ENCODE results near the gene UBR2.

The UBR2 gene

GRCh38 chr6:42708096-42708495, 144.3 kb downstream of the UBR2 start:
- TF ChIP-seq REST (IDR thresholded peaks at IDR 0.05; ENCODE audit: insufficient read depth in 1 of 2, low read depth in 2 of 2, low read length in 2 of 2), result no peak
- TF ChIP-seq TAF1 (IDR thresholded peaks at IDR 0.05; ENCODE audit: borderline replicate concordance, insufficient read depth, low read length), result no peak
- TF ChIP-seq FOXP2 (optimal IDR thresholded peaks at IDR 0.05; ENCODE audit: borderline replicate concordance, extremely low read depth, extremely low read length, insufficient read depth), result no peak
- no peak for TF ChIP-seq POLR2AphosphoS5 (IDR thresholded peaks at IDR 0.05; ENCODE audit: low read depth, low read length)
- TF ChIP-seq SIN3A (IDR thresholded peaks at IDR 0.05; ENCODE audit: borderline replicate concordance, insufficient read depth, low read length), result no peak

GRCh38 chr6:42709871-42710270, 146.0 kb downstream of the UBR2 start:
- TF ChIP-seq REST (IDR thresholded peaks at IDR 0.05; ENCODE audit: insufficient read depth in 1 of 2, low read depth in 2 of 2, low read length in 2 of 2), result no peak
- no peak for TF ChIP-seq FOXP2 (optimal IDR thresholded peaks at IDR 0.05; ENCODE audit: borderline replicate concordance, extremely low read depth, extremely low read length, insufficient read depth)
- TF ChIP-seq SIN3A (IDR thresholded peaks at IDR 0.05; ENCODE audit: borderline replicate concordance, insufficient read depth, low read length), result no peak
- no peak for TF ChIP-seq POLR2AphosphoS5 (IDR thresholded peaks at IDR 0.05; ENCODE audit: low read depth, low read length)
- TF ChIP-seq TAF1 (IDR thresholded peaks at IDR 0.05; ENCODE audit: borderline replicate concordance, insufficient read depth, low read length), result no peak

GRCh38 chr6:42710316-42710715, 146.5 kb downstream of the UBR2 start:
- TF ChIP-seq SIN3A (IDR thresholded peaks at IDR 0.05; ENCODE audit: borderline replicate concordance, insufficient read depth, low read length) (no peak), REST (IDR thresholded peaks at IDR 0.05; ENCODE audit: insufficient read depth in 1 of 2, low read depth in 2 of 2, low read length in 2 of 2) (no peak), FOXP2 (optimal IDR thresholded peaks at IDR 0.05; ENCODE audit: borderline replicate concordance, extremely low read depth, extremely low read length, insufficient read depth) (no peak), POLR2AphosphoS5 (IDR thresholded peaks at IDR 0.05; ENCODE audit: low read depth, low read length) (no peak), TAF1 (IDR thresholded peaks at IDR 0.05; ENCODE audit: borderline replicate concordance, insufficient read depth, low read length) (no peak)

GRCh38 chr6:42711930-42712329, 148.1 kb downstream of the UBR2 start:
- TF ChIP-seq POLR2AphosphoS5 (IDR thresholded peaks at IDR 0.05; ENCODE audit: low read depth, low read length) (no peak), REST (IDR thresholded peaks at IDR 0.05; ENCODE audit: insufficient read depth in 1 of 2, low read depth in 2 of 2, low read length in 2 of 2) (no peak), SIN3A (IDR thresholded peaks at IDR 0.05; ENCODE audit: borderline replicate concordance, insufficient read depth, low read length) (no peak), FOXP2 (optimal IDR thresholded peaks at IDR 0.05; ENCODE audit: borderline replicate concordance, extremely low read depth, extremely low read length, insufficient read depth) (no peak), TAF1 (IDR thresholded peaks at IDR 0.05; ENCODE audit: borderline replicate concordance, insufficient read depth, low read length) (no peak)
